Esophagus squamous epithelium (tissue), 5 donors: ENCODE results near the gene LGI4. TPM values are rescaled to one million over a fixed set of nuclear protein-coding genes. Genes with fewer than 3 reads are reported as not detected.

ENCODE experiments used
- DNase-seq: peaks from one replicate; lab custom pipeline; 2025; lab: John Stamatoyannopoulos, UW
- H3K27ac ChIP-seq, 4 donors: fragments of 200-600 bp; sonication (generic); one replicate each; pipeline ENCODE4 v1.5.1; 2016 to 2019; ENCODE audit warnings: mild to moderate bottlenecking in 1 of 4
- H3K27me3 ChIP-seq, 4 donors: fragments of 200-600 bp; sonication (generic); 1 replicate in 3 of 4; 2 replicates in 1 of 4; pipeline versions ENCODE4 v1.5.1 to v1.6.0; 2017 to 2021; ENCODE audit warnings: antibody characterized with exemption in 1 of 4
- H3K36me3 ChIP-seq, 3 donors: fragments of 200-600 bp; sonication (generic); one replicate each; pipeline ENCODE4 v1.5.1; 2016 to 2019
- H3K4me1 ChIP-seq, 3 donors: fragments of 200-600 bp; sonication (generic); one replicate each; pipeline ENCODE4 v1.5.1; 2017 to 2019
- H3K4me3 ChIP-seq, 4 donors: fragments of 200-600 bp; sonication (generic); 1 replicate in 3 of 4; 2 replicates in 1 of 4; pipeline ENCODE4 v1.5.1; 2016 to 2019; ENCODE audit warnings: mild to moderate bottlenecking in 2 of 4, moderate library complexity in 1 of 4
- H3K9me3 ChIP-seq, 3 donors: fragments of 200-600 bp; sonication (generic); one replicate each; pipeline ENCODE4 v1.5.1; 2016 to 2019
- POLR2A ChIP-seq, 4 donors: fragments of 450-650 bp; IDR thresholded peaks; one replicate each; pipeline ENCODE4 v1.6.1; 2017; ENCODE audit warnings: antibody characterized with exemption in 4 of 4, mild to moderate bottlenecking in 4 of 4, moderate library complexity in 3 of 4
- WGBS, 2 donors: methylation state at CpG; one replicate each; pipeline ENCODE4 v1.1.5; 2018; 5-methylcytosine and 5-hydroxymethylcytosine counted together
- intact Hi-C: fragments of 100-400 bp; cut with DNase I; formaldehyde crosslinking; loops from one replicate; pipeline ENCODE4 v1.15.0; 2022
- total RNA-seq, 4 donors: library from RNA; depleted of rRNA; stranded (reverse); fragments of >200 nt; gene quantifications; one replicate each; pipeline ENCODE4 v1.1.0, GENCODE V29; 2016
- TF ChIP-seq, protein P1 (sequence below), 6 experiments: fragments of 450-650 bp in 4 of 6; fragments of 200-600 bp in 2 of 6; sonication (generic) in 2 of 6; IDR thresholded peaks; one replicate each; pipeline ENCODE4 v1.5.1; 2016 to 2019; ENCODE audit warnings: antibody characterized with exemption in 6 of 6, mild to moderate bottlenecking in 4 of 6, moderate library complexity in 4 of 6
- donor health status: DM: yes; HTN: yes; CAD: no.

Gene LGI4
- total RNA-seq, 4 donors from 2014 or later = 1.3 to 8.2 (median 1.6) TPM

DNA sequence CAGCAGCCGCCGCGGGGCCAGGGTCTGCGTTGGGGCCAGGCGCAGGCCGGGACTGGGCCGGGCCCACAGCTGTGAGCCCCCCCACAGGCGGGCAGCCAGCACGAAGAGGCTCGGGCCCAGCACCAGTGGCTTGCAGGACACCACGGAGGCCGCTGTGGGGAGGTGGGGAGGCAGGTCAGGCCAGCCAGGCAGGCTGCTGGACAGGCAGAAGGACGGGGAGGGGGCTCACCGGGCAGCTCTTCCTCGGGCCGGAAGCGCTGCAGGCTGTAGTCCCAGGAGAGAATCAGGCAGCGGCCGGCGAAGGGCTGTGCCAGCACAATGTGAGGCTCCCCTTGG is 8.3 kb downstream of the LGI4 start:
- Histone ChIP-seq H3K9me3 (no peaks in the 10 kb centered on the region), H3K27me3 (no peaks in the 10 kb centered on the region), H3K4me3 (no peak overlapping the region), H3K27ac (peak overlapping the region in 3 of 4 donors; percentile 92 to 95 (median 93)), H3K36me3 (peaks cover 0 to 6% (median 0%) of the 10 kb centered on the region in 3 donors), H3K4me1 (peaks cover 38 to 70% (median 56%) of the 10 kb centered on the region in 3 donors)
- TF ChIP-seq, protein P1, sequence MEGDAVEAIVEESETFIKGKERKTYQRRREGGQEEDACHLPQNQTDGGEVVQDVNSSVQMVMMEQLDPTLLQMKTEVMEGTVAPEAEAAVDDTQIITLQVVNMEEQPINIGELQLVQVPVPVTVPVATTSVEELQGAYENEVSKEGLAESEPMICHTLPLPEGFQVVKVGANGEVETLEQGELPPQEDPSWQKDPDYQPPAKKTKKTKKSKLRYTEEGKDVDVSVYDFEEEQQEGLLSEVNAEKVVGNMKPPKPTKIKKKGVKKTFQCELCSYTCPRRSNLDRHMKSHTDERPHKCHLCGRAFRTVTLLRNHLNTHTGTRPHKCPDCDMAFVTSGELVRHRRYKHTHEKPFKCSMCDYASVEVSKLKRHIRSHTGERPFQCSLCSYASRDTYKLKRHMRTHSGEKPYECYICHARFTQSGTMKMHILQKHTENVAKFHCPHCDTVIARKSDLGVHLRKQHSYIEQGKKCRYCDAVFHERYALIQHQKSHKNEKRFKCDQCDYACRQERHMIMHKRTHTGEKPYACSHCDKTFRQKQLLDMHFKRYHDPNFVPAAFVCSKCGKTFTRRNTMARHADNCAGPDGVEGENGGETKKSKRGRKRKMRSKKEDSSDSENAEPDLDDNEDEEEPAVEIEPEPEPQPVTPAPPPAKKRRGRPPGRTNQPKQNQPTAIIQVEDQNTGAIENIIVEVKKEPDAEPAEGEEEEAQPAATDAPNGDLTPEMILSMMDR (IDR thresholded peaks at IDR 0.05) = no peak
- no peak for TF ChIP-seq POLR2A (IDR thresholded peaks at IDR 0.05)
- no peak for DNase-seq
- intact Hi-C loops = no loop called here
- WGBS, 2 donors = 52 to 68% methylated on average over 8 of the region's 20 CpGs

DNA sequence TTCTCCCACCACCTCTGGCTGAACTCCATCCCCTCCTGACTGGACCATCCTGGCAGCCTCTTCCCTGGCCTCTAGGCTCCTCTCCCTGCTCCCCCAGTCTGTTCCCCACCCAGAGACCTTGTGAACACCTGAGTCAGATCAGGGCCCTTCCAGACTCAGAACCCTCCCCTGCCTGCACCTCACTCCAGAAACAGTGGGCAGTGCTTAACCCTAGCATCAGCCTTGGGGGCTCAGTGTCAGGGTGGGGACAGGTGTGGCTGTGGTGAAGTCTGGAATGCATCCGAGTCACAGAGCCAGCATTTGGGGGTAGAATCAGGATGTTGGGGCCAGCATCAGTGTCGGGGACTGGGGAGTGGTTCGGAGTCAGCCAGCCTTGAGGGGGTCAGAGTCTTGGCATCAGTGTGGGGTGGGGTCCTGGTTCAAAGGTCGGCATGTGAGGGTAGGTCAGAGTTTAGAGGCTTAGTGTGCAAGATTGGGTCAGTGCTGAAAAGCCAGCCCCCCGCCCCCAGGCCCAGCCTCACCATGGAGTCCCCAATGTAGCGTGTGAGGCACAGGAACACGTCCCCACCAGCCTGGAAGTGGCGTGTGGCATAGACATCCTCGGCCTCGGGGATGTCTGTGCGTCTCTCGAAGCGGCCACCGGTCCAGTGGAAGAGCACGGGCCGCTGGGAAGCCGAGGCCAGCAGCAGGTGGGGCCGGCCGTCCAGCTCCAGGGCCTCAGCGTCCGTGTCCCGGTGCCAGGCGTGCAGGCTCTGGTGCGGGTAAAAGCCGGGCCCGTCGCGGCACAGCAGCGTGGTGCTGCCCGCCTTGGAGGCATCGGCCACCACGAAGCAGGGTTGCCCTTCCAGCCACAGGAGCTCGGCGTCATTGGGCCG is 8.9 kb downstream of the LGI4 start:
- 28 to 65% methylated on average over 4 to 16 of the region's 35 CpGs for WGBS, 2 donors
- Histone ChIP-seq H3K27me3 (no peaks in the 10 kb centered on the region), H3K4me1 (peaks cover 44 to 76% (median 60%) of the 10 kb centered on the region in 3 donors), H3K4me3 (no peak overlapping the region), H3K27ac (peak overlapping the region; percentile 80 to 95 (median 92)), H3K36me3 (peaks cover 0 to 12% (median 0%) of the 10 kb centered on the region in 3 donors), H3K9me3 (no peaks in the 10 kb centered on the region)
- intact Hi-C loops = no loop called here
- no peak for DNase-seq
- no peak for TF ChIP-seq POLR2A (IDR thresholded peaks at IDR 0.05)
- TF ChIP-seq, protein P1 (IDR thresholded peaks at IDR 0.05) = no peak

DNA sequence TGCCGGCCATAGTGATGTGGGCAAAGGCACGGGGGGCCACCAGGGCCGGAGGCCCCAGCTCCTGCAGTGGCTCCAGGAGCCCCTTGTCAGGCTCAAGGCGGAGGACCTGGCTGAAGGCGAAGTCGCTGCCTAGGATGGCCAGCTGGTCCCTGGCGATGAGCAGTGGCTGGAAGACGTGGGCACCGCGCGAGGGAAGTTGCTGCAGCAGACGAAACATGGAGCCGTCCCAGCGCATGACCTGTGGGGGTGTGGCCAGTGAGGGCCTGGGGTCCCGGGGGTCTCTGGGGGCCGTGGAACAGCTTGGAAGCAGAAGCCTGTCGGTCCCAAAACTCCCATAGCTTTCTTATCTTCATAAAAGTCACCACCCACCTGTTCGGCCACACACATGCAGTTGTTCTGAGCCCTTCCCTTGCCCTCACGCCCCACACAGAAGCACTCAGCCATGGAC is 9.6 kb downstream of the LGI4 start:
- Histone ChIP-seq H3K9me3 (no peaks in the 10 kb centered on the region), H3K36me3 (peaks cover 0 to 12% (median 0%) of the 10 kb centered on the region in 3 donors), H3K4me1 (peaks cover 49 to 83% (median 64%) of the 10 kb centered on the region in 3 donors), H3K27me3 (no peaks in the 10 kb centered on the region), H3K4me3 (peak overlapping the region in 2 of 4 donors; percentile 46 to 65), H3K27ac (peak overlapping the region; percentile 80 to 95 (median 92))
- TF ChIP-seq, protein P1 (IDR thresholded peaks at IDR 0.05) = no peak
- no peak for TF ChIP-seq POLR2A (IDR thresholded peaks at IDR 0.05)
- intact Hi-C loops = no loop called here
- 65 to 81% methylated on average over 5 to 6 of the region's 19 CpGs for WGBS, 2 donors
- DNase-seq = no peak

DNA sequence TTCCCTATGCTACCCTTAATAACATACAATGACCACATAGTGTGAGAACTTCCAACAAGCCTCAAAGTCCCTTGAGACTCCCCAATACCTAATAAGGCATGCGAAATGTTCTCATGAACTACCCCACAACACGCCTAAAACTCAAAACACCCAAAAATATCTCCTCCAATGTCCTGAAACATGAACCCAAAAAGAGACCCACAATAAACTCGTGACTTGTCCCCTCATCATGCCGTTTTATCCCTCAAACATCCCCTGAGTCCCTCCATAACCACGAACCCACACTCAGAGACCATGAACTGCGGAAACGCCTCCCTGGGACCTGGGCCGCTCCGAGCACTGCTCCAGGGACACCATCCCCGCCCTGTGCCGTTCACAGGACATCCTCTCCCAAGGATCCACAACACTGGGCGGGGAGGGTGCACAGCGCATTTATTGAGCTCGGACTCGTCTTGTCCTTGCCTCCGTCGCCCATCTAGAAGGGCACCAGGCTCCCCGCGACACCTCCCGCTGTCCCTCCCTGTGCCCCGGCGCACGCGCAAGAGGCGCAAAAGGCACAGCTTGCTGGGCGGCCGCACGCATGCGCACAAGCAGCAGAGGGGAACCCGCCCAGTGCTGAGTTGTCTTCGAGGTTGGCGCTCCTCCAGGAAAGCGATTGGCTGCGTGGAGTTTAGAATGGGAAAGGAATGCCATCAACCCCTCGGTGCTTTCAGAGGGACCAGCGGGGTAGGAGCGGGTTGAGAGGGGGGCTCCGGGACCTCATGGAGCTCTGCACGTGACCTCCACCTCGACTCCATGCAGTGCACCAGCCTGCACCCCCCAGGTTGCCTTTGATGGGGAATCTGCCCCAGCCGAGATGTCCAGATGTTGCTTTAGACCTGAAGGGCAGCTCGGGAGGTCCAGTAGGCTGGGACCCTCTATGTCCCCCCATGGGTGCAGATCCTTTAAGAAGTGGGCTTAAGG is 10.5 kb downstream of the LGI4 start:
- no peak for DNase-seq
- H3K27ac ChIP-seq = peak overlapping the region; percentile 80 to 95 (median 92)
- H3K9me3 ChIP-seq = no peaks in the 10 kb centered on the region
- H3K4me3 ChIP-seq = peak overlapping the region; percentile 21 to 65 (median 50)
- intact Hi-C loops = no loop called here
- no peaks in the 10 kb centered on the region for H3K27me3 ChIP-seq
- peaks cover 0 to 12% (median 0%) of the 10 kb centered on the region in 3 donors for H3K36me3 ChIP-seq
- H3K4me1 ChIP-seq = peaks cover 56 to 92% (median 70%) of the 10 kb centered on the region in 3 donors
- TF ChIP-seq, protein P1 (IDR thresholded peaks at IDR 0.05) = peak in 1 of 6 experiments; percentile 35
- peak in 3 of 4 donors; percentile 37 to 95 (median 72) for TF ChIP-seq POLR2A (IDR thresholded peaks at IDR 0.05)
- WGBS, 2 donors = 12 to 37% methylated on average over 5 to 14 of the region's 42 CpGs
